ENCODE measurements around the gene PLEKHA5. TPM values are rescaled to one million over a fixed set of nuclear protein-coding genes. Genes with fewer than 3 reads are reported as not detected.

Gene PLEKHA5
- total RNA-seq, 4 donors from 2014 or later = 21.3 to 22.9 (median 21.4) TPM

DNA sequence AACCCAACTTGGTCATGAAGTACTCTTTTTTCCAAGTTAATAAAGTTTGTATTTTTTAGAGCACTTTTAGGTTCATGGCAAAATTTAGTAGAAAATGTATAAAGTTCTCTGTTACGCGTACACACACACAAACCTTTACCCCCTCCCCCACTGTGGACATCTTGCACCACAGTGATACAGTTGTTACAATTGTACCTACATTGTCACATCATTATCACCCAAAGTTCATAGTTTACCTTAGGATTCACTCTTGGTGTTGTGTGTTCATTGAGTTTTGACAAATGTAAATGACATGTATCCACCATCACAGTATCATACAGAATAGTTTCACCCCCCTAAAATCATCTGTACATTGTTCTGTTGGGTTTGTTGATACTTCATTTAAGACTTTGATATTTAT is 23.9 kb downstream of the PLEKHA5 start:
- H3K27me3 ChIP-seq = no peaks in the 10 kb centered on the region
- no peak overlapping the region for H3K4me3 ChIP-seq
- no peaks in the 10 kb centered on the region for H3K9me3 ChIP-seq
- H3K36me3 ChIP-seq = peaks cover 0 to 6% (median 0%) of the 10 kb centered on the region in 3 donors
- TF ChIP-seq POLR2A (IDR thresholded peaks at IDR 0.05) (no peak), EP300 (IDR thresholded peaks at IDR 0.05) (no peak)
- TF ChIP-seq, protein P1, sequence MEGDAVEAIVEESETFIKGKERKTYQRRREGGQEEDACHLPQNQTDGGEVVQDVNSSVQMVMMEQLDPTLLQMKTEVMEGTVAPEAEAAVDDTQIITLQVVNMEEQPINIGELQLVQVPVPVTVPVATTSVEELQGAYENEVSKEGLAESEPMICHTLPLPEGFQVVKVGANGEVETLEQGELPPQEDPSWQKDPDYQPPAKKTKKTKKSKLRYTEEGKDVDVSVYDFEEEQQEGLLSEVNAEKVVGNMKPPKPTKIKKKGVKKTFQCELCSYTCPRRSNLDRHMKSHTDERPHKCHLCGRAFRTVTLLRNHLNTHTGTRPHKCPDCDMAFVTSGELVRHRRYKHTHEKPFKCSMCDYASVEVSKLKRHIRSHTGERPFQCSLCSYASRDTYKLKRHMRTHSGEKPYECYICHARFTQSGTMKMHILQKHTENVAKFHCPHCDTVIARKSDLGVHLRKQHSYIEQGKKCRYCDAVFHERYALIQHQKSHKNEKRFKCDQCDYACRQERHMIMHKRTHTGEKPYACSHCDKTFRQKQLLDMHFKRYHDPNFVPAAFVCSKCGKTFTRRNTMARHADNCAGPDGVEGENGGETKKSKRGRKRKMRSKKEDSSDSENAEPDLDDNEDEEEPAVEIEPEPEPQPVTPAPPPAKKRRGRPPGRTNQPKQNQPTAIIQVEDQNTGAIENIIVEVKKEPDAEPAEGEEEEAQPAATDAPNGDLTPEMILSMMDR (IDR thresholded peaks at IDR 0.05) = no peak
- 48 to 52% methylated on average over 2 of the region's 2 CpGs for WGBS, 2 donors
- H3K4me1 ChIP-seq = peaks cover 0 to 9% (median 0%) of the 10 kb centered on the region in 4 donors
- no peak for DNase-seq (ENCODE audit: low spot score in 2 of 2)
- no peak overlapping the region for H3K27ac ChIP-seq

DNA sequence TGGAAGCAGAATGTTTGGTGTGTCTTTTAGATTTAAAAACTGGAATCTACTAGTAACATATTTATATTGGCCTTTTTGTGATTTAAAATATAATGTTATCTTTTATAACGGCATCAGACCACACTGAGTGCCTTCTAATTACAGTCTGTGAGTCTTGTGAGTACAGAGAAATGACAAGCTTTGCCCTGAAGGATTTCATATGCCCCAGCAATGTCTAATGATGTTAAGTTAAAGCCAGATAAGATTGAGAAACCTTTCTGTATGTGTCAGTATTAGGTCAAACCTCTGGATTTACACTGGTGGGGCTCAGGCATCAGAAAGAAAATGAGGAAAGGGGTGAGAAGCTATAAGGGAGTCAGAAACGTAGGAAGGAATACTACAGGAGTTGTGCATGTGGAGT is 25.2 kb downstream of the PLEKHA5 start:
- H3K27ac ChIP-seq = no peak overlapping the region
- no peak overlapping the region for H3K4me3 ChIP-seq
- H3K36me3 ChIP-seq = peaks cover 0 to 2% (median 0%) of the 10 kb centered on the region in 3 donors
- no peaks in the 10 kb centered on the region for H3K27me3 ChIP-seq
- H3K4me1 ChIP-seq = peaks cover 0 to 22% (median 0%) of the 10 kb centered on the region in 4 donors
- H3K9me3 ChIP-seq = no peaks in the 10 kb centered on the region
- WGBS, 2 donors = 38 to 42% methylated on average over 2 of the region's 2 CpGs
- no peak for DNase-seq (ENCODE audit: low spot score in 2 of 2)
- TF ChIP-seq EP300 (IDR thresholded peaks at IDR 0.05) (no peak), POLR2A (IDR thresholded peaks at IDR 0.05) (no peak)
- TF ChIP-seq, protein P1 (IDR thresholded peaks at IDR 0.05) = no peak

DNA sequence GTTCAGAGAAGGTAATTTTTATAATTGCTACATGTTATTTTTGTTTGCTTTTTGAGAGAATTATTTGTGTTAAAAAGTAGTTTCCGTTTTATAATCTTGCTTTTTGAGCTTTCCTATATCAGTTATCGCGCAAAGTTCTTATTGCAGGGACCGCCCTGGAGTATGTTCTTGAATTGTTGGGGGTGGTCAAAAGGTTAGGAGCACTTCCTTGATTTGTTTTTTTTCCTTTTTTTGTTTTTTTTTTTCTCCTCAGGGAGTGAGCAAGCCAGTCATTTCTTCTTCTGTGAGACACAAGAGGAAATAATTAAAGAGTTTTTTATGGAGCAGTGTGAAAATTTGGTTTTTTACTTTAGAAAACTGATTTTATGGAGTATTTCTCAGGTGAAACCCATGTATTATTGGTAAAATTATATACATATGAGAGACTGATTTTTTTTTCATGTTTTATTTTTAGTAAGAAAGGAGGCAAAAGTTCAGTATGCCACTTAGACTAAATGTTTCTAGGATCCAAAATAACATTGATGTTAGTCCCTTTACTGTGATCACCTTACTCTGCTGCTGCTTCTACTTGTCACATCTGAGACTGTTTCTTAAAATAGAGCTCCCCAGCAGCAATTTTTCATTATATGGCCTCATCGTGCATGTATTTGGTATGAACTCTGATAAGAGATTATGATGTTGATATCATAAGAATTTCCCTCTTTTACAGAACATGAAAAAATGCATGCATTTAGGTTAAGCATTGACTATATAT is 26.6 kb downstream of the PLEKHA5 start:
- H3K27me3 ChIP-seq = no peaks in the 10 kb centered on the region
- no peaks in the 10 kb centered on the region for H3K9me3 ChIP-seq
- WGBS, 2 donors = 69 to 72% methylated on average over 5 of the region's 5 CpGs
- no peaks in the 10 kb centered on the region for H3K36me3 ChIP-seq
- peaks cover 0 to 22% (median 0%) of the 10 kb centered on the region in 4 donors for H3K4me1 ChIP-seq
- TF ChIP-seq POLR2A (IDR thresholded peaks at IDR 0.05) (no peak), EP300 (IDR thresholded peaks at IDR 0.05) (no peak)
- TF ChIP-seq, protein P1 (IDR thresholded peaks at IDR 0.05) = no peak
- no peak overlapping the region for H3K4me3 ChIP-seq
- no peak for DNase-seq (ENCODE audit: low spot score in 2 of 2)
- H3K27ac ChIP-seq = peak overlapping the region in 1 of 4 donors; percentile 5

DNA sequence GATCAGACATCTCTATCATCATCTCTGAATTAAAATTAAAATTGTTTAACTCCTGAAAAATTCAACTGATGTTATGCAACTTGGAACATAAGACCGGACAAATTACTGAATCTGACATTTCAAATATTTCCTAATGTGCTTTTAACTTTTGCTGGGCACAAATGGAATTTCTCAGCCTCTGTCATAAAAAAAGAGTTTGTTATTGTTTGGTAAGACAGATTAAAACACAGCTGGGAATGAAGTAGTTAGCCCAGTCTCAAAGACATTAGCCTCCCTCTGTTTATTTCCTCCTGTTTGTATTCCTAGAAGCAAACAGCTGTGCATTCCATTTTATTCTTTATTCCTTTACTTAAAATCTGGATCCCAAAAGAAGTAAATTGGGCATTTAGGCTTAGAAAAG is 29.4 kb downstream of the PLEKHA5 start:
- H3K4me3 ChIP-seq = no peak overlapping the region
- peak overlapping the region in 1 of 4 donors; percentile 43 for H3K27ac ChIP-seq
- TF ChIP-seq EP300 (IDR thresholded peaks at IDR 0.05) (no peak), POLR2A (IDR thresholded peaks at IDR 0.05) (no peak)
- TF ChIP-seq, protein P1 (IDR thresholded peaks at IDR 0.05) = no peak
- DNase-seq (ENCODE audit: low spot score in 2 of 2) = no peak
- H3K4me1 ChIP-seq = peaks cover 0 to 16% (median 0%) of the 10 kb centered on the region in 4 donors
- no peaks in the 10 kb centered on the region for H3K27me3 ChIP-seq
- H3K9me3 ChIP-seq = no peaks in the 10 kb centered on the region
- WGBS, 2 donors = 18 to 28% methylated on average over 1 of the region's 1 CpG
- no peaks in the 10 kb centered on the region for H3K36me3 ChIP-seq

DNA sequence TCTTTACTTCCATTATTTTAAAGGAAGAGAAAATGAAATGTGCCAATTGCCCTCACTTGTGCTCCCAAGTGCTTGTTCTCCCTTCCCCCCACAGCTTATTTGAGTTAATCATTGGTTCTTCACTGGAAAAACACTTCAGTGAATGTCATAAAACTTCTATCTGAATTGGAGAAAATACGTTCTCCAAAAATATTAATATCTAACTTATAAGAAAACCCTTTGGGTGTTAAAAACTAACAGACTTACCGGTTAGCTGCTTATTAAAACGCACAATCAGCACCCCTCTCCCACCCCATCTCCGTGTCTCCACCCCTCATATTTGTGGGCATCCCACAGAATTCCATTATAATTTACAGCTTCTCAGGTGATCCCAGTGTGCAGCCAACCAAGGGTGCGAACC is 31.7 kb downstream of the PLEKHA5 start:
- WGBS, 2 donors = 95 to 96% methylated on average over 5 of the region's 5 CpGs
- Histone ChIP-seq H3K27ac (no peak overlapping the region), H3K9me3 (no peaks in the 10 kb centered on the region), H3K4me3 (no peak overlapping the region), H3K36me3 (no peaks in the 10 kb centered on the region), H3K4me1 (peaks cover 0 to 20% (median 0%) of the 10 kb centered on the region in 4 donors), H3K27me3 (no peaks in the 10 kb centered on the region)
- TF ChIP-seq, protein P1 (IDR thresholded peaks at IDR 0.05) = no peak
- TF ChIP-seq EP300 (IDR thresholded peaks at IDR 0.05) = no peak
- no peak for DNase-seq (ENCODE audit: low spot score in 2 of 2)
